GM19452 (cell line): ENCODE measurements around the gene AATK.

ENCODE experiments used
- ATAC-seq: cut with Tn5 transposase; IDR thresholded peaks from one replicate; pipeline ENCODE4 v1.9.1; 2021; ENCODE audit not compliant: unreplicated experiment

Gene AATK

GRCh38 chr17:81183807-81184206 lies 17.8 kb upstream of the AATK start:
- ATAC-seq = no peak

- ATAC-seq = no peak
These were observed 17.3 kb upstream of the AATK start for GRCh38 chr17:81183316-81183715.

- no peak for ATAC-seq
These were observed 16.6 kb upstream of the AATK start for GRCh38 chr17:81182596-81182995.

- ATAC-seq = no peak
These were observed 15.8 kb upstream of the AATK start for GRCh38 chr17:81181811-81182185.

- no peak for ATAC-seq
These were observed 15.1 kb upstream of the AATK start for GRCh38 chr17:81180836-81181810.

GRCh38 chr17:81179861-81180260 lies 13.8 kb upstream of the AATK start:
- ATAC-seq = no peak

GRCh38 chr17:81179220-81179619 lies 13.2 kb upstream of the AATK start:
- ATAC-seq = no peak

GRCh38 chr17:81178136-81179091 lies 12.4 kb upstream of the AATK start:
- ATAC-seq = no peak

GRCh38 chr17:81176666-81177065 lies 10.6 kb upstream of the AATK start:
- ATAC-seq = no peak

GRCh38 chr17:81173762-81174155 lies 7.7 kb upstream of the AATK start:
- no peak for ATAC-seq

GRCh38 chr17:81173052-81173761 lies 7.2 kb upstream of the AATK start:
- no peak for ATAC-seq

GRCh38 chr17:81171941-81172340 lies 5.9 kb upstream of the AATK start:
- ATAC-seq = no peak

- no peak for ATAC-seq
These were observed 4.9 kb upstream of the AATK start for GRCh38 chr17:81170727-81171494.

GRCh38 chr17:81169870-81170309 lies 3.9 kb upstream of the AATK start:
- ATAC-seq = no peak

GRCh38 chr17:81167638-81168037 lies 1.6 kb upstream of the AATK start:
- ATAC-seq = no peak

GRCh38 chr17:81167194-81167524 lies 1.1 kb upstream of the AATK start:
- ATAC-seq = no peak

- ATAC-seq = no peak
These were observed 582 bp downstream of the AATK start, which contains the start of gene PVALEF for GRCh38 chr17:81165246-81166032. Gene PVALEF, plus strand, starts transcription at chr17:81165507. Its CDS starts 15,720 bp downstream, at chr17:81181227.

- ATAC-seq = no peak
These were observed 1.4 kb downstream of the AATK start for GRCh38 chr17:81164371-81165245.
